Fibroblast of lung (primary cell): ENCODE measurements around the gene RPL22L1. TPM values are rescaled to one million over a fixed set of nuclear protein-coding genes. Genes with fewer than 3 reads are reported as not detected.

ENCODE experiments used
- DNase-seq, 2 donors: peaks; one replicate each; pipeline versions ENCODE4 v3.0.0 to v3.0.0-alpha.2; 2010; ENCODE audit warnings: low read depth in 2 of 2
- H2AFZ ChIP-seq: 2 replicates; pipeline ENCODE4 v1.5.1; 2012; ENCODE audit warnings: low read length, control low read depth, inconsistent platforms
- H3K27ac ChIP-seq: 2 replicates; pipeline ENCODE4 v1.5.1; 2011; ENCODE audit warnings: low read length, control low read depth; ENCODE audit not compliant: insufficient read depth
- H3K27me3 ChIP-seq: 2 replicates; pipeline ENCODE4 v1.5.1; 2011; ENCODE audit warnings: mild to moderate bottlenecking, low read length; ENCODE audit not compliant: control insufficient read depth, insufficient read depth
- H3K36me3 ChIP-seq: 2 replicates; pipeline ENCODE4 v1.5.1; 2011; ENCODE audit warnings: low read length; ENCODE audit not compliant: control insufficient read depth, insufficient read depth
- H3K4me1 ChIP-seq: 2 replicates; pipeline ENCODE4 v1.5.1; 2011; ENCODE audit warnings: low read length; ENCODE audit not compliant: control insufficient read depth, insufficient read depth; ENCODE audit errors: extremely low read depth
- H3K4me2 ChIP-seq: 2 replicates; pipeline ENCODE4 v1.5.1; 2011; ENCODE audit warnings: low read length, control low read depth; ENCODE audit not compliant: insufficient read depth; ENCODE audit errors: extremely low read depth
- H3K4me3 ChIP-seq, 4 experiments: fragments of 200-600 bp in 1 of 4; sonication (generic) in 1 of 4; replicated peaks in 1 of 4; 2 replicates each; pipeline ENCODE4 v1.5.1; 2011 to 2016; ENCODE audit warnings: low read length in 4 of 4, low read depth in 3 of 4, mild to moderate bottlenecking in 3 of 4, control low read depth in 2 of 4, inconsistent platforms in 1 of 4, mixed read lengths in 1 of 4; ENCODE audit not compliant: insufficient read depth in 1 of 4; ENCODE audit errors: control extremely low read depth in 1 of 4
- H3K79me2 ChIP-seq: 2 replicates; pipeline ENCODE4 v1.5.1; 2012; ENCODE audit warnings: mild to moderate bottlenecking, low read length, inconsistent platforms; ENCODE audit not compliant: control insufficient read depth, insufficient read depth
- H3K9ac ChIP-seq: 2 replicates; pipeline ENCODE4 v1.5.1; 2011; ENCODE audit warnings: mild to moderate bottlenecking, low read length, control low read depth; ENCODE audit not compliant: insufficient read depth
- H3K9me3 ChIP-seq: 2 replicates; pipeline ENCODE4 v1.5.1; 2012; ENCODE audit warnings: low read depth, low read length; ENCODE audit not compliant: control insufficient read depth, insufficient read depth
- H4K20me1 ChIP-seq: 2 replicates; pipeline ENCODE4 v1.5.1; 2011; ENCODE audit warnings: low read length; ENCODE audit not compliant: control insufficient read depth, insufficient read depth; ENCODE audit errors: extremely low read depth
- EZH2 ChIP-seq: IDR thresholded peaks from 2 replicates; pipeline ENCODE4 v1.5.1; 2012; ENCODE audit warnings: low read length, control low read depth, mild to moderate bottlenecking; ENCODE audit errors: missing control alignments
- polyA plus RNA-seq, 2 donors: library from polyadenylated mRNA; depleted of rRNA in 1 of 2; stranded (reverse) in 1 of 2; unstranded in 1 of 2; fragments of >200 nt; gene quantifications; 2 replicates each; pipeline ENCODE4 v1.2.1, GENCODE V29; 2011 to 2012; ENCODE audit warnings: missing spikeins in 1 of 2
- total RNA-seq: library from RNA; depleted of rRNA; stranded (reverse); fragments of >200 nt; gene quantifications from 2 replicates; pipeline ENCODE4 v1.2.1, GENCODE V29; 2014
- TF ChIP-seq, protein P1 (sequence below), 2 donors: IDR thresholded peaks in 1 of 2; conservative IDR thresholded peaks in 1 of 2; 1 replicate in 1 of 2; 2 replicates in 1 of 2; pipeline ENCODE4 v1.5.1; 2011 to 2012; ENCODE audit warnings: low read length in 2 of 2, control low read depth in 1 of 2, inconsistent platforms in 1 of 2, low read depth in 1 of 2, mild to moderate bottlenecking in 1 of 2

Gene RPL22L1
- total and polyA plus RNA-seq, 2 donors (not counting 1 experiment from before 2014, with no cell fraction given): 71.2 to 241 TPM

DNA sequence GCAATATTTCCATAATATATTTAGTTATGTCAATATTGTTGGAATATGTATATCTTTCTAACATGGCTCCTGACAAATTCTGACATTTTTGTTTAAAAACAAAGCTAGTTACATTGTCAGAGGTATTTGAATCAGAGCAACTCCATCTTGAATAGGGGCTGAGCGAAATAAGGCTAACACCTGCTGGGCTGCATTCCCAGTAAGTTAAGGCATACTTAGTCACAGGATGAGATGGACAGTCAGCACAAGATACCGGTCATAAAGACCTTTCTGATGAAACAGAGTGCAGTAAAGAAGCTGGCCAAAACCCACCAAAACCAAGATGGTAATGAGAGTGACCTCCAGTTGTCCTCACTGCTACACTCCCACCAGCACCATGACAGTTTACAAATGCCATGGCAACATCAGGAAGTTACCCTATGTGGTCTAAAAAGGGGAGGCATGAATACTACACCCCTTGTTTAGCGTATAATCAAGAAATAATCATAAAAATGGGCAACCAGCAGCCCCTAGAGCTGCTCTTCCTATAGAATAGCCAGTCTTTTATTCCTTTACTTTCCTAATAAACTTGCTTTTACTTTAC lies 30.4 kb downstream of the RPL22L1 start:
- no peaks in the 10 kb centered on the region for H3K36me3 ChIP-seq
- no peak overlapping the region for H3K9ac ChIP-seq
- no peaks in the 10 kb centered on the region for H3K4me1 ChIP-seq
- TF ChIP-seq, protein P1, sequence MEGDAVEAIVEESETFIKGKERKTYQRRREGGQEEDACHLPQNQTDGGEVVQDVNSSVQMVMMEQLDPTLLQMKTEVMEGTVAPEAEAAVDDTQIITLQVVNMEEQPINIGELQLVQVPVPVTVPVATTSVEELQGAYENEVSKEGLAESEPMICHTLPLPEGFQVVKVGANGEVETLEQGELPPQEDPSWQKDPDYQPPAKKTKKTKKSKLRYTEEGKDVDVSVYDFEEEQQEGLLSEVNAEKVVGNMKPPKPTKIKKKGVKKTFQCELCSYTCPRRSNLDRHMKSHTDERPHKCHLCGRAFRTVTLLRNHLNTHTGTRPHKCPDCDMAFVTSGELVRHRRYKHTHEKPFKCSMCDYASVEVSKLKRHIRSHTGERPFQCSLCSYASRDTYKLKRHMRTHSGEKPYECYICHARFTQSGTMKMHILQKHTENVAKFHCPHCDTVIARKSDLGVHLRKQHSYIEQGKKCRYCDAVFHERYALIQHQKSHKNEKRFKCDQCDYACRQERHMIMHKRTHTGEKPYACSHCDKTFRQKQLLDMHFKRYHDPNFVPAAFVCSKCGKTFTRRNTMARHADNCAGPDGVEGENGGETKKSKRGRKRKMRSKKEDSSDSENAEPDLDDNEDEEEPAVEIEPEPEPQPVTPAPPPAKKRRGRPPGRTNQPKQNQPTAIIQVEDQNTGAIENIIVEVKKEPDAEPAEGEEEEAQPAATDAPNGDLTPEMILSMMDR (conservative IDR thresholded peaks at IDR 0.05 in 1 of 2, IDR thresholded peaks at IDR 0.05 in 1 of 2; ENCODE audit: low read depth in 1 of 2, low read length in 2 of 2): no peak
- TF ChIP-seq EZH2: no peak
- H3K27ac ChIP-seq: no peak overlapping the region
- H3K27me3 ChIP-seq: no peaks in the 10 kb centered on the region
- DNase-seq: peak in 1 of 2 donors; percentile 8
- H3K9me3 ChIP-seq: no peaks in the 10 kb centered on the region
- H4K20me1 ChIP-seq: no peaks in the 10 kb centered on the region
- H3K79me2 ChIP-seq: no peaks in the 10 kb centered on the region
- no peak overlapping the region for H3K4me3 ChIP-seq
- no peak overlapping the region for H2AFZ ChIP-seq
- no peak overlapping the region for H3K4me2 ChIP-seq

DNA sequence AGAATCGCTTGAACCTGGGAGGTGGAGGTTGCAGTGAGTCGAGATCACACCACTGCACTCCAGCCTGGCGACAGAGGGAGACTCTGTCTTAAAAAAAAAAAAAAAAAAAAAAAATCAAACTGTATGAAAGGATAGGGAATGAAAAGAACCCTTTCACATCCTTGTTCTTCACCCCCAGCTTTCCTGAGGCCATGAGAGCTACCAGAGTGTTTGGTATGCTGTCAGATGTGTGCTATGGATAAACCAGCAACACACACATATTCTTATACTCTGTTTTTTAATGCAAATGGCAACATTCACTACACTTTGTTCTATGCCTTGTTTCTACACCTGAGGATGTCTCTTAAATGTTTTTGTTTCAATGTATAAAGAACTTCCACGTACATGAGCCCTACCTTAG lies 33.5 kb downstream of the RPL22L1 start:
- no peak overlapping the region for H3K27ac ChIP-seq
- no peak overlapping the region for H2AFZ ChIP-seq
- no peaks in the 10 kb centered on the region for H3K36me3 ChIP-seq
- H3K79me2 ChIP-seq: no peaks in the 10 kb centered on the region
- no peaks in the 10 kb centered on the region for H3K4me1 ChIP-seq
- no peak for DNase-seq
- H3K9ac ChIP-seq: no peak overlapping the region
- H3K4me3 ChIP-seq: no peak overlapping the region
- no peaks in the 10 kb centered on the region for H4K20me1 ChIP-seq
- no peak for TF ChIP-seq EZH2
- TF ChIP-seq, protein P1 (conservative IDR thresholded peaks at IDR 0.05 in 1 of 2, IDR thresholded peaks at IDR 0.05 in 1 of 2; ENCODE audit: low read depth in 1 of 2, low read length in 2 of 2): no peak
- no peaks in the 10 kb centered on the region for H3K9me3 ChIP-seq
- H3K4me2 ChIP-seq: no peak overlapping the region
- H3K27me3 ChIP-seq: peaks cover 4% of the 10 kb centered on the region

- H3K27ac ChIP-seq: no peak overlapping the region
- H3K36me3 ChIP-seq: no peaks in the 10 kb centered on the region
- no peak overlapping the region for H3K4me3 ChIP-seq
- H2AFZ ChIP-seq: no peak overlapping the region
- peaks cover 4% of the 10 kb centered on the region for H3K27me3 ChIP-seq
- no peaks in the 10 kb centered on the region for H4K20me1 ChIP-seq
- H3K79me2 ChIP-seq: no peaks in the 10 kb centered on the region
- DNase-seq: no peak
- H3K9ac ChIP-seq: no peak overlapping the region
- TF ChIP-seq, protein P1 (conservative IDR thresholded peaks at IDR 0.05 in 1 of 2, IDR thresholded peaks at IDR 0.05 in 1 of 2; ENCODE audit: low read depth in 1 of 2, low read length in 2 of 2): no peak
- no peak for TF ChIP-seq EZH2
- H3K9me3 ChIP-seq: no peaks in the 10 kb centered on the region
- no peaks in the 10 kb centered on the region for H3K4me1 ChIP-seq
- H3K4me2 ChIP-seq: no peak overlapping the region
Measured at GRCh38 chr3:170835336-170835735, 34.7 kb downstream of the RPL22L1 start.
